GM21360 (cell line): ENCODE results near the gene VAV3.

ENCODE experiments used
- ATAC-seq: cut with Tn5 transposase; IDR thresholded peaks from one replicate; pipeline ENCODE4 v1.9.1; 2021; ENCODE audit warnings: mild to moderate bottlenecking, moderate library complexity; ENCODE audit not compliant: unreplicated experiment

VAV3 gene

DNA sequence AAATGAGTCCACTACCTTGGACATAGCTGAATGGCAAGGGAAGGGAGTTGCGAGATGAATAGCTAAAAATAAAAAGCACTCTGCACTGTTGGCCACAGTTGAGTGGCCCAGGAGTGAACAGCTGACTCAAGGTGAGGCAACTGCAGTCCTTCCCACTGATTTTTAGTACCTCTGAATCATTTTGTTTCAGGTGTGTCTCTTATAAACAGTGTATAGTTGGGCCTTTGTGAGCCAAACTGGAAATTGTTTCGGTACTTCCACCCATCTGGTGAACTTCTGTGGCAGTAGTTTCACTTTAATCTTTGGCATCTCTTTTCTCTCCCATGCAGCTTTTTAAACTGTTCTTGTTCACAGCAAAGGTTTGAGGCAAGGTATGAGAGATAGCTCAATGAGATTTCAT lies 122.7 kb downstream of the VAV3 start:
- no peak for ATAC-seq

DNA sequence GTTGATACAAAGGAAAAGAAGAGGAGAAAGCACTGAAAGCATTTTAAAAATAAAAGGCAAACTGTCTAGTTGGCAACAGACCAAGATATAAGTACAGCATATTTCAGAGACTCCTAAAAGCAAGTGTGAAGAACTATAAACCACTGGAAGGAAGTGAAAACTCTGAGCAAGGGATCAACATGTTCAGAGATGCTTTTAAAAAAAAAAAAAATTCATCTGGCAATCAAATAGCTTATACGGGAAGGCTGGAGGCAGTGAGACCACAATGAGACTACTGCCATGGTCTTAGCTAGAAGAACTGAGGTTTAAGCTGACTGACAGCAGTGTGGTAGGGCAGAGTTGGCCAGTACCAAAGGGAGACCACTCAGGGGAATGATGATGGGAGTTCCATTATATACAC lies 124.3 kb downstream of the VAV3 start:
- no peak for ATAC-seq

DNA sequence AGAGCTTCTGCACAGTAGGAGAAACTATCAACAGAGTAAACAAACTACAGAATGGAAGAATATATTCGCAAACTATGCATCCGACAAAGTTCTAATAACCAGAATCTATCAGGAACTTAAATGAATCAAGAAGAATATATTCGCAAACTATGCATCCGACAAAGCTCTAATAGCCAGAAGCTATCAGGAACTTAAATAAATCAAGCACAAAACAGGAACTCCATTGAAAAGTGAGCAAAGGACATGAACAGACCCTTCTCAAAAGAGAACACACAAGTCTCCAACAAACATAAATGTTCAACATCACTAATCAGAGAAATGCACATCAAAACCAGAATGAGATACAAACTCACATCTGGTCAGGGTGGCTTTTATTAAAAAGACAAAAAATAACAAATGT lies 126.9 kb downstream of the VAV3 start:
- ATAC-seq: no peak

DNA sequence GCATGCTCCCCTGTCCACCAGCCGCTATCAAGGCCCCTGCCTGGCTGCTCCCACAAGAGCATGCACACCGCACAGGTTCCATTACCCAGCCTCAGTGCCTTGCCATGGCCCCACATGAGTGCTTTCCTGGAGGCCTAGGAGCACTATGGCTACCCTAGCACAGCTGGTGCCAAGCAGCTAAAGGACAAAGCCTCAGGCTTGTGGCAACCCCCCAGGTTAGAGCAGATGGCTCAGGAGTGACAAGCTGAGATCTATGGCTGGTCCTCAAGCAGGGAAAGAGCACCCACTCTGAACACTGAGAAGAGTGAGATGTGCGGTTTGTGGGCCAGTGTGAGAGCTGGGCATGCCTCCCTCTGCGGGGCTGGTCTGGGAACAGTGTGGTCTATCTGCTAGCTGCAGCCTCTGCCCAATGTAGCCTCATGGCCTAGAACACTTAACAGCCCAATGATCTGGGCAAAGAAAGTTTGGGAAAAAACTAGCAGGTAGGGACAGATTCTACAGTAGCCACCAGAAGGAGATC lies 129.8 kb downstream of the VAV3 start:
- no peak for ATAC-seq

DNA sequence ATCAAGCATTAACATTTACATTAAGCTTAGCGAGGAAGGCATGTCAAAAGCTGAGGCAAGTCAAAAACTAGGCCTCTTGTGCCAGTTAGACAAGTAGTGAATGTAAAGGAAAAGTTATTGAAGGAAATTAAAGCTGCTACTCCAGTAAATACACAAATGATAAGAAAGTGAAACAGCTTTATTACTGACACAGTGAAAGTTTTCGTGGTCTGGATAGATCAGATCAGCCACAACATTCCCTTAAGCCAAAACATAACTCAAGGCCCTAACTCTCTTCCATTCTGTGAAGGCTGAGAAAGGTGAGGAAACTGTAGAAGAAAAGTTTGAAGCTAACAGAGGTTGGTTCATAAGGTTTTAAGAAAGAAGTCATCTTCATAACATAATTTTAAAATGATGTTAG lies 131.9 kb downstream of the VAV3 start:
- ATAC-seq: no peak

DNA sequence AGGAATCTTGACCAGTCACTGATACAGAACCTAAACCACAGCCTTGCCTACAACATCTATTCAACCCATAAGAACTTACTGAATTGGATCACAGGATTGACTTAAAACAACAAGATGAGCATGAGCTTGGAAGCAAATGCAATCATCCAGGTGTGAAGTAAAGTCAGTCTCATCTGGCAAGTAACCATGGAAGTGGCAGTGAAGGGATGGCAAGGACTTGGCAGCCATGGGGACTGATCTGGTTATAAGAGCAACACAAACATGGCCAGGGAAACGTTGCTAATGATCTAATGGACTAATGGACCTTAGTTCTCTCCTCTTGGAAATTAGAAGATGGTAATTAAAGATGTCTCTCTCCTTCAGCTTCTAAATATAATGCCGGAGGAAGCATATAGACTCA lies 133.1 kb downstream of the VAV3 start:
- no peak for ATAC-seq

DNA sequence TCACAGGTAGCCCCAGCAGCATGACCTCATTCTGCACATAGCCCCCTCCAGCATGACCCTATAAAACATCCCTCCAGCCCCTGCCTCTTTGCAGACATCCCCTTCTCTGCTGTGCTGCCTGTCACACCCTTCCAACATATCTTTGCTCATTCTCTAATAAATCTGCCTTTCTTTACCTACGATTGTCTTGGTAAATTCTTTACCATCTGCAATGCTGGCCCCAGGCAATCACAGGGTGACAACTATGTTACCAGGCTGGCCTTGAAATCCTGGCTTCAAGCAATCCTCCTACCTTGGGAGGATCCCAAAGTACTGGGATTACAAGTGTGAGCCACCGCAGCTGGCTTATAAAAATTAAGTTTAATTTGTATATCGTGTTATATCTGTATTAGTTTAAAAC lies 134.5 kb downstream of the VAV3 start:
- ATAC-seq: no peak

DNA sequence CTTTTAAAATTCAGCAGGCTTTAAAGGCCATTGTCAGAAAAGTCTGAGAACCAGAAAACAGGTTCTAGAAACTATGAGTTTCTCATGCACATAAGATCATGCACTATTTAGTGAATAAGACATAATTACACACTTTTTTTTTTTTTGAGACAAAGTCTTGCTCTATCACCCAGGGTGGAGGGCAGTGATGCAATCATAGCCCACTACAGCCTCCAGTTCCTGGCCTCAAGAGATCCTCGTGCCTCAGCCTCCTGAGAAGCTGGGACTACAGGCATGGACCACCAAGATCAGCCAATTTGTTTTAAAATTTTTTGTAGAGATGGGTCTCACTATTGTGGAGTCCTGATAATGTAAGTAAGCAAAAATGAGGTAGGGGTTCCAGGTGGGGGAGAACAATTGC lies 134.9 kb downstream of the VAV3 start:
- no peak for ATAC-seq

DNA sequence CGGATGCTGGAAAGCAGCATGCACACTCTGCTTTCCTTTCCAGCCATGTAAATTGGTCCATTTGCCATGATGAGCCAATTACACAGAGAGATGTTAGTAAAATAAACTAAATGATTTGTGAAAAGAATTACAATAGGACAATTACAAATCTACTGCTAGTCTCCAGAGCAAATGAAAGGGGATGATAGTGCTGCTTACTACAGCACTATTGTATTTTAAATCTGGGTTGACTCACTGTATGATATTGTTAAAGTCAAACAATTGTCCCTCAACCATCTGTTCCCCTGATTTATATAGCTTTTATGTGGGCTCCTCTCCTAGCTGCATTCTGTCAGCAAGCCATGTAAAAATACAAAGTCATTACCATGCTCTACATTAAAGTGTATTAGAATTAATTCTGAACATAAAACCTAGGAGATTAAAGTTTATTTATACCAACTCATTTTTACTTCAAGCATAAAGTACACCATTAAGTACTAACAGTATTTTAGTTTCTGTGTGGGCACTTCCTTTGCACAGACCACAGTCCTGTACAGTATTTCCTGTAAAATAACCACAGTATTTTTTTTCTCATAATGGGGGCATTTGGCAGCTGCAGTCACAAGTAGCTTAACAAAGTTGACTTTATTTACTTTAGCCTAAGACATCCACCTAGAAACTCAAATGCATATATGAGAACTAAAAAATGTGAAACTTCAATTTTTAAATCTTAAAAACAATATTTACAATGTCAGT lies 135.8 kb downstream of the VAV3 start:
- no peak for ATAC-seq

DNA sequence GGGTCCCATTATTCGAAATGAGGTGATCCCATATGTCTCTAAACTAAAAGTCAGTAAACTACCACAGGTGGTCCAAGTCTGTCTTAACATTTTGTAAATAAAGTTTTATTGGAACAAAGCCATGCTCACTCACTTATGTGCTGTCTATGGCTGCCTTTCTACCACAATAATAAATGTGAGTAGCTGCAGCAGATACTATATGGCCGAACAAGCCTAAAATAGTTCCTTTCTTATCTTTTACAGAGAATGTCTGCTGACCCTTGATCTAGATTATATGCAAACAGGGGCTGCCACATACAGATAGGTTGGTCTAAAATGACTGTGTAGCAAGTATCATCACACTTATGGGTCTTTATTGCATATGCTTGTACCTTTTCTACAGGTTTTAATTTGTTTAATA lies 140.0 kb downstream of the VAV3 start:
- no peak for ATAC-seq

DNA sequence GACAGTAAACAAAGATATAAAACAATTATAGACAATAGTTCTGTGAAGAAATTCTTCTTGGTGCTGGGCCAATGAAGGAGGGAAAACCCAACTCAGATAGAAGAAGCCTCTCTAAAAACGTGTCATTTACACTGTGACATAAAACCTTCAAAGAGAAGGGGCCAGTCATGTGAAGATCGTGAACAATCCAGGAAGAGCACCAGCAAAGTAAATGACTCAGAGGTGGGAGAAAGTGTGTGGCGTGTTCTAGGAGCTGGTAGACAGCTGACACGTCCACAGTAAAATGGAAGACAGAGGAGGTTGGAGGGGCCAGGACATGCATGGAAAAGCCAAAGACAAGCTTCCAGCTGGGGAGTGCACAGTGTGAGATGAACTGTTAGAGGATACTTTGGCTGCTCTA lies 143.6 kb downstream of the VAV3 start:
- ATAC-seq: no peak

DNA sequence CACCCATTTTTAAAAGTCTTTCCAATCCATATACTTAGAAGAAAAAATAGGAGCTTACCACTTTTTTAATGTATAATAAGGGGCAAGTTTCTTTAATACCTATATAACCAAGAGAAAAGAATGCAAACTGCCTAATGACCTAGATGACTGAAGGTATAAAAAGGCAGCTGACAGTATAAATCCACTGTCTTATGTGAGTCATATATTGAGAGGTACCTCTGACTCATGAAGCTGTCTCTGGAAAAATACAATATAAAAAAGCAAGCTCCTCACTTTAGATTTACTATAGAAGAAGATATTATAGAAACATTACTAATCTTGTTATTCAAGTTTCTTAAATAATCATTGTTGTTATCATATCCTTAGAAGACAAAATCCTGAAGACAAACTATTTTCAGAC lies 144.2 kb downstream of the VAV3 start:
- ATAC-seq: no peak

DNA sequence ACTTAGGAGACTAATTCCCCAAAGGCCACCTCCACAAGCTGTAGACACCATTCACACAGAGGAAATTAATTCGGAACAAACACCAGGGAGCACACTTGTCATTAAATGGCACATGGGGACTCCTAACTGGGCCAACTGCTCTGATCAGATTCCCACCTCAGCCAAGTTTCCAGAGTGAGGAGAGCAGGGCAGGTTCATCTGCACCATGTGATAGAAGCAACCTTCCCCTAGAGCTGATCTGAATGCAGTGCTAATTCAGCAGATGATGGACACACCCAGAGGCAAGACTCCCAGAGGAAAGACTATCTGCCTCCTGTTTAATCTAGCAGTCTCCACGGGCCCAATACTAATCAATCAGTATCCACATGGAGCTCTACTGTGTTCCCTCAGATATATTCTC lies 147.0 kb downstream of the VAV3 start:
- no peak for ATAC-seq

DNA sequence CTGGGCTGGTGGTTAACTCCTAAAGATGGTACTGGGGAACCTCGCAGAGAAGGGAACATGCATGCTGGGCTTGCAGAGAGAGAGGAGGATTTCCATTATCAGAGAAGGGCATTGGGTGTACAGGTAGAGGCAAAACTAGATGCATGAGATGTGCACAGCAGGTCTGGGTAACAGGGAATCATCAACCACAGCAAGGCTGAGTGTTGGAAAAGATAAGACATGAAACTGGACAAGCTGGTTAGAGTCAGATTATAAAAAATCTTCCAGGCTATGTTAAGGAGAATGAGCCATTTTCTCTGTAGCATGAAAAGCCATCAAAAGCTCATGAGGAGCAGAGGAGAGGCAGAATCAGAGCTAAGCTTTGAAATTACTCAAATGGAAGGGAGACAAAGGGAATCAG lies 147.8 kb downstream of the VAV3 start:
- ATAC-seq: no peak

DNA sequence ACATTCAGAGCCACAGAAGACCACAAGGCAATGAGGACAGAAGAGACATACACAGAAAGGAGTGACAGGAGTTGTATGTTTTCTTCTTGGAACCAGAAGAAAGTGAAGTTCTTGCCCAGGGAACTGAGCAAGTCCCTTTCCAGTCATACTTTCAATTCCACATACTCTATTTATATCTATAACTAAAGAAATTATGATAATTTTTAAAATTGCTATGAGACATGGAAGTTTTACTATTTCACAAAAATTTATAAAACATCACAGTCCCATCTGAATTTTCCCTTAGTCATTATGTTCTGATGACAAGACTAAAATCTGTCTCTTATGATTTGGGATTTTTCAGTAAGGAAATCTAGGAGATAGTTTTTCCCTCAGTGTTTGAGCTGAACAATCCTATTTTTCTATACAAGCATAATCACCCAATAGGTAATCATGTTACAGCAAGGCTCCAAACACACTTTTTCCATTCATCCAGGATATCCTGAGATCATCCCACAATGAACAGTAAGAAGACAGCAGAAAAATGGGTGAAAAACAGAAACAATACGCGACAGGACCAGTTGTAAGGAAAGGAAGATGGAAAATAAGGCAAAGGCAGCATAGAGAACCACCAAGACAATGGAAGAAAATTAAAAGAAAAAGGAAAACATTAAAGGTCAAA lies 154.6 kb downstream of the VAV3 start:
- ATAC-seq: no peak

DNA sequence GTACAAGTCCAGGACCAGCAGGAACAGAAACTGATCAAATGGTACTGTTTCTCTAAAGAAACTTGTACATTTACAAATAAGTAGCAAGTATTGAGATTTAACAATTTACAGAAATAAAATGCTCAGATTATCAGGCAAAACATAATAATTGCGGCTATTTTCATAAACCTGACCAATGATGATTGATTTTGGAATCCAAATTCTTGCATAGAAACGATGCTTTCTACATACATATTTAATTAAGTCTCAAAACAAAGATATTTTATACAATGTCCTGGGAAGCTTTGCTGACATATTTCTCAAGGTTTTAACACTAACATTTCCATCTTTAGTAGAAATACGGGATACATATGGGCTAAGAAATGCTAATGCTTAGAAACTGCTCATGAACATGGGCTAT lies 157.1 kb downstream of the VAV3 start:
- ATAC-seq: no peak

DNA sequence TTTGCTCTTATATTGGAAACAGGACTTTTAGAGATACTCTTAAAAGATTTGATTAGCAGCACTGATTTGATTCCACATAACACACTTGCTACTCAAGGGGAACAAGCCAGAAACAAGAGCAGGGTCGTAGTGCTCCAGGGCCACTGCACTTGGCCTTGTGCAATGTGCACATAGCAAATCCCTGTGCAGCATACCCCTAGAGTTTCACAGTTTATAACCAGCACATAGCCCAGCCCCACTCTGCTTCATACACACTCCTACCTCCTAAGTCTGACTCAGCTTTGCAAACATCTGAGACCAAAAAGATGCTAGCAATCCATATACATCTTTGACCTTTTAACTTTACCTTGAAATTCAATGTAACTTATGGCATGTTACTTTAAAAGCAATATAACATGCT lies 157.6 kb downstream of the VAV3 start:
- ATAC-seq: no peak

DNA sequence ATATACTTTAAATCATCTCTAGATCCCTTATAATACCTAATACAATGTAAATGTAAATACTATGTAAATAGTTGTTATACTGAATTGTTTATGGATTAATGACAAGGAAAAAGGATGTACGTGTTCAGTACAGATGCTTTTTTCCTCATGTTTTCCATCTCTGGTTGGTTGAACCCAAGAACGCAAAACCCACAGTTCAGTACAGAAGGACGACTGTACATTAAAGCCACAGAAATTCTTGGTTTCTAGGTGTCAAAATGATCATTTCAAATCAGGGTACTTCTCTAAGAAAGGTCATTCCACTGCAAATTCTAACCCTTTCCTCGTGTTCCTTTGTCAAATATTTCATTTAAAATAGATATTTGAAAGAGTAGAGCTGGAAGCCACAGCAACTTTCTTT lies 158.1 kb downstream of the VAV3 start:
- ATAC-seq: no peak

DNA sequence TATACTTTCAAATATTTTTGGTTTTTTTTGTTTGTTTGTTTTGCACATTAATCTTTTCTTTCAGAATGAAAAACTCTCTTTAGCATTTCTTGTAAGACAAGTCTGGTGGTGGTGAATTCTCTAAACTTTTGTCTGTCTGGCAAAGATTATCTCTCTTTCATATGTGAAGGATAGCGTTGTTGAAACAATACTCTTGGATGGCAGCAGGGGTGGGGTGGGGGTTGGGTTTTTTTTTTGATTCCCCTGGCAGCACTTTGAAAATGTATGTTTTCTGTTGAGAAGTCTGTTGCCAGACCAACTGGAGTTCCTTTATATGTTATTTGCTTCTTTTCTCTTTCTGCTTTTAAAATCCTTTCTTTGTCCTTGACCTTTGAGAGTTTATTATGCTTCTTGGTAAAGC lies 160.2 kb downstream of the VAV3 start:
- ATAC-seq: no peak

DNA sequence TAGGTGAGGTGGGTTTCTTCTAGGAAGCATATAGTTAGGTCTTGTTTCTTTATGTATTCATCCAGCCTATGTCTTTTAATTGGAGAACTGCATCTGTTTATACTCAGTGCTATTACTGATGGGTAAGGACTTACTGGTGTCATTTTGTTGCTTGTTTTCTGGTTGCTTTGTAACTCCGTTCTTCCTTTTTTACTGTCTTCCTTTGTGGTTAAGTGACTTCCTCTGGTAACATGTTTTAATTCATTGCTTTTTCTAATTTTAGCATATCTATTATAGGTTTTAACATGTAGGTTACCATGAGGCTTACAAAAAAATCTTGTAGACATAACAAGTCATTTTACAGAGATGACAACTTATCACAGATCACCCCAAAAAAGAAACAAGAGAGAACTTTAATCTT lies 160.8 kb downstream of the VAV3 start:
- ATAC-seq: no peak

DNA sequence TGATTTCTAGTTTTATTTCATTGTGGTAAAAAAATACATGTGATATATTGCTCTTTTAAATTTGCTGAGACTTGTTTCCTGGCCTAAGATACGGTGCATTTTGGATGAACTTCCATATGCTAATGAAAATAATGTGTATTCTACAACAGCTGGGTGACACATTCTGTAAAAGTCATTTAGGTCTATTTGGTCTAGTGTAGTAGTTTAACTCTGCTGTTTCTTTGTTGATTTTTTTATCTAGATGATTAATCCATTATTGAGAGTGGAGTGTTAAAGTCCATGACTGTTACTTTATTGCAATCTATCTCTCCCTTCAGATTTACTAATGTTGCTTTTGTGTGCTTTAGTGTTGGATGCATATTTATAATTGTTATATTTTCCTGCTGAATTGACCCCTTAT lies 161.4 kb downstream of the VAV3 start:
- no peak for ATAC-seq

DNA sequence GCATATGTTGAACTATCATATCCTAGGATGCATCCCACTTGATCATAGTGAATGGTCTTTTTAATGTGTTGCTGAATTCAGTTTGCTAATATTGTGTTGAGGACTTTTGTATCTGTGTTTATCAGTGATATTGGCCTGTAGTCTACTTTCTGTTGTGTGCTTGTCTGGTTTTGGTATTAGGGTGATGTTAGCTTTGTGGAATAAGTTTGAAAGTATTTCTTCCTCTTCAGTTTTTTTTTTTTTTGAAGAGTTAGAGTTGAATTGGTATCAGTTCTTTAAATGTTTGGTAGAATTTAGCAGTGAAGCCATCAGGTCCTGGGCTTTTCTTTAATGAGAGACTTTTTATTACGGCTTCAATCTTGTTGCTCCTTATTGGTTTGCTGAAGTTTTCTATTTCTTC lies 162.3 kb downstream of the VAV3 start:
- ATAC-seq: no peak

DNA sequence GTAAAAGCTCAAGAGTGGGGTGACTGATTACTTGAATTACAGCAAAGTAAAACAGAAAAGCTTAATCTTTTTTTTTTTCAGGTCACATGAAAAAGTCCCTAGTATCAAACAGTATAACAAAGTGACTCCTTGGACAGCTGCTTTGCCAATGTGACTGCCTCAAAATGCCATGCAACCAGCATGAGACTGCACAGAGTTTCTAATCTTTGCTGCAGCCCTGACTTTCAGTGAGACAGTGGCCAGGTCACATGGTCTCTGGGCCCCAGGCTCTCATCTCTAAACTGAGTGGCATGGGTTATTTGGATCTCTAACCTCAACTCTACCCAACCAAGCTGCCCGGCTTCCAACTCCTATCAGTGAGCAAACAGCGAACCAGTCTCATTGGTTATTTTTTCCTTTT lies 169.0 kb downstream of the VAV3 start:
- ATAC-seq: no peak
